ENCODE results near the gene PTP4A1.
A peak's percentile ranks its signal among the peaks of the same experiment; 100 is the strongest.

PTP4A1 gene

DNA sequence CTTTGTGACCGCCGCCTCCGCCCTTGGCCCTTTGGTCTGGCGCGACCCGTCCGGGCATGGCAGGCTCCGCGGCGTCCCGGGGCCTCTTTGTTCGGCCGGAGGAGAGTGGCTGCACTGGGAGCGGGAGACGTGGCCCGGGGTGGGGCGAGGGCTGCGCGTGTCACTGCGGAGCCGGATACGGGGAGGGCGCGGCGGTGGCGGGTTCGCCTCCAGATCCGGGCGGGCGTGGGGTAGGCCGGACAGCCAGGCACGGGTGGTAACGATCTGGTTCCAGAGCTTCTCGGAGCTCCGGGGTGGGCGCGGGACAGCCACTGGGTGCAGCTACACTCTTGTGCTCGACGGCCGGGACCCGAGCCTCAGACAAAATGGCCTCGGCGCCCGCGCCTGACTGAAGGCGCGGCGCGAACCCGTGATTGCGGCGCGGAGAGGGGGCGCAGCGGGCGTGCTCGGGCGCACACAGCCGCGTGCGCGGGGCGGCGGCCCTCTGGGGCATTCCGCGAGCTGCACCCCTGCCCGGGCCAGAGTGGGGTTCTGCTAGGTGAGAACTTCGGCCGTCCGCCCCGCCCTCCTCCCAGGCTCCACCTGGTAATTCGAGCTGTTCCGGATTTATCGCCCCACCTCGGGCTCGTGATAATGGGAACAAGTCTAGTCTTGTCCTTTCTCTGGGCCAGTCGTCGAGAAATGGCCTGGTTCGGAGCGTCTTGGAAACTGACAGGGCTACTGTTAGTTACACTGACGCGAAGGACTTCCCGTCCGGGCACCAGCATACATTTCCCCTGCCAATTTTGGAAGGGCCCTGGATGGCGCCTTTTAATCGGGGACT lies 1.0 kb downstream of the PTP4A1 start:
- Histone ChIP-seq H3K36me3 (ENCODE audit: control insufficient read depth, insufficient read depth, low read length) (peaks cover 2% of the 10 kb centered on the region), H3K4me3 (replicated peaks; ENCODE audit: low read depth, low read length) (peak overlapping the region; percentile 97), H3K27me3 (replicated peaks; ENCODE audit: control insufficient read depth, insufficient read depth, low read length) (no peaks in the 10 kb centered on the region)
- TF ChIP-seq CTCF (IDR thresholded peaks at IDR 0.05; ENCODE audit: insufficient read depth, low read length, poor library complexity, severe bottlenecking), result no peak
- DNase-seq (ENCODE audit: extremely low read depth, insufficient read length), result peak; percentile 87

GRCh38 chr6:63573899-63574553 lies 1.7 kb downstream of the PTP4A1 start:
- H3K27me3 ChIP-seq (replicated peaks; ENCODE audit: control insufficient read depth, insufficient read depth, low read length), result no peaks in the 10 kb centered on the region
- H3K36me3 ChIP-seq (ENCODE audit: control insufficient read depth, insufficient read depth, low read length), result peaks cover 2% of the 10 kb centered on the region
- H3K4me3 ChIP-seq (replicated peaks; ENCODE audit: low read depth, low read length), result peak overlapping the region; percentile 97
- peak; percentile 67 for TF ChIP-seq CTCF (IDR thresholded peaks at IDR 0.05; ENCODE audit: insufficient read depth, low read length, poor library complexity, severe bottlenecking)
- peak; percentile 29 for DNase-seq (ENCODE audit: extremely low read depth, insufficient read length)

- H3K4me3 ChIP-seq (replicated peaks; ENCODE audit: low read depth, low read length), result peak overlapping the region; percentile 97
These were observed 2.2 kb downstream of the PTP4A1 start for GRCh38 chr6:63574554-63574900.

DNA sequence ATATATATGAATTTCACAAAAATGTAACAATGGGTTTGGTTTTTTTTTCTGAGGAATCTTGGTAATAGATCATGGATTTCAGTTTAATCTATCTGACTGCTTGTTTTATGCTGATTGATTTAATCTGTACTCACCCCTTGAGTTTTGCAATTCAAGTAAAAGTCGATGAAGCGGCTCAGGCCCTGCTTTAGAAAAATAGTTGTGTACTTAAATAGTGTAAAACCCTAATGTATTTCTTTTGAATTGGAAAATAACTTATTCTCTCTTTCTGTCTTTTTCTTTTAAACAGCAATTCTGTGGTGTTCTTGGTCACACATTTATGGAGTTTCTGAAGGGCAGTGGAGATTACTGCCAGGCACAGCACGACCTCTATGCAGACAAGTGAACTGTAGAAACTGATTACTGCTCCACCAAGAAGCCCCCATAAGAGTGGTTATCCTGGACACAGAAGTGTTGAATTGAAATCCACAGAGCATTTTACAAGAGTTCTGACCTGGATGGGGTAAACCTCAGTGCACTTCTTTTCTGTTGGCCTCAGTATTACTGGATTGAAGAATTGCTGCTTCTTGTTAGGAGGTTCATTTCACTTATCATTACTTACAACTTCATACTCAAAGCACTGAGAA lies 4.0 kb downstream of the PTP4A1 start:
- Histone ChIP-seq H3K27me3 (replicated peaks; ENCODE audit: control insufficient read depth, insufficient read depth, low read length) (no peaks in the 10 kb centered on the region), H3K36me3 (ENCODE audit: control insufficient read depth, insufficient read depth, low read length) (peaks cover 8% of the 10 kb centered on the region), H3K4me3 (replicated peaks; ENCODE audit: low read depth, low read length) (no peak overlapping the region)
- no peak for TF ChIP-seq CTCF (IDR thresholded peaks at IDR 0.05; ENCODE audit: insufficient read depth, low read length, poor library complexity, severe bottlenecking)
- DNase-seq (ENCODE audit: extremely low read depth, insufficient read length), result no peak

More at GRCh38 chr6:63574554-63574900, 2.2 kb downstream of the PTP4A1 start:
- DNase-seq (ENCODE audit: extremely low read depth, insufficient read length), result no peak
- no peak for TF ChIP-seq CTCF (IDR thresholded peaks at IDR 0.05; ENCODE audit: insufficient read depth, low read length, poor library complexity, severe bottlenecking)
- H3K36me3 ChIP-seq (ENCODE audit: control insufficient read depth, insufficient read depth, low read length), result peaks cover 2% of the 10 kb centered on the region
- H3K27me3 ChIP-seq (replicated peaks; ENCODE audit: control insufficient read depth, insufficient read depth, low read length), result no peaks in the 10 kb centered on the region

GRCh38 chr6:63576985-63577712 lies 4.9 kb downstream of the PTP4A1 start:
- no peak for TF ChIP-seq CTCF (IDR thresholded peaks at IDR 0.05; ENCODE audit: insufficient read depth, low read length, poor library complexity, severe bottlenecking)
- Histone ChIP-seq H3K4me3 (replicated peaks; ENCODE audit: low read depth, low read length) (no peak overlapping the region), H3K27me3 (replicated peaks; ENCODE audit: control insufficient read depth, insufficient read depth, low read length) (no peaks in the 10 kb centered on the region), H3K36me3 (ENCODE audit: control insufficient read depth, insufficient read depth, low read length) (peaks cover 8% of the 10 kb centered on the region)
- no peak for DNase-seq (ENCODE audit: extremely low read depth, insufficient read length)
